GM23338 (cell line): Measurements from ENCODE around the gene SLC17A8.

Experiments used
- EZH2 ChIP-seq: fragments of 200-600 bp; sonication (generic); IDR thresholded peaks from one replicate; pipeline ENCODE4 v1.8.0; 2017; ENCODE audit warnings: antibody characterized with exemption, mild to moderate bottlenecking, low read depth; ENCODE audit not compliant: unreplicated experiment
- EZH2phosphoT487 ChIP-seq: fragments of 200-600 bp; sonication (generic); IDR thresholded peaks from one replicate; pipeline ENCODE4 v1.8.1; 2018; ENCODE audit warnings: antibody characterized with exemption; ENCODE audit not compliant: unreplicated experiment
- POLR2AphosphoS5 ChIP-seq: IDR thresholded peaks from 2 replicates; pipeline ENCODE4 v1.6.1; 2016; ENCODE audit warnings: antibody characterized with exemption, low read depth
- REST ChIP-seq: IDR thresholded peaks from one replicate; pipeline ENCODE4 v1.6.1; 2018; ENCODE audit warnings: antibody characterized with exemption; ENCODE audit not compliant: unreplicated experiment
- STAT1 ChIP-seq: IDR thresholded peaks from one replicate; pipeline ENCODE4 v1.6.1; 2016; ENCODE audit warnings: antibody characterized with exemption; ENCODE audit not compliant: unreplicated experiment
- ZNF114 ChIP-seq: fragments of 250-450 bp; sonication (Bioruptor Pico); IDR thresholded peaks from 2 replicates; pipeline ENCODE4 v1.5.0; 2020; ENCODE audit warnings: mild to moderate bottlenecking, moderate library complexity
- ZNF331 ChIP-seq: fragments of 250-450 bp; sonication (Bioruptor Pico); IDR thresholded peaks from 2 replicates; pipeline ENCODE4 v1.5.0; 2020; ENCODE audit warnings: low read depth, mild to moderate bottlenecking, moderate library complexity
- ZNF462 ChIP-seq: fragments of 250-450 bp; sonication (Bioruptor Pico); IDR thresholded peaks from 2 replicates; pipeline ENCODE4 v1.5.0; 2020; ENCODE audit warnings: mild to moderate bottlenecking, moderate library complexity
- TF ChIP-seq, protein P1 (sequence below), 2 experiments: fragments of 200-600 bp in 1 of 2; sonication (generic) in 1 of 2; conservative IDR thresholded peaks; 2 replicates each; pipeline versions ENCODE4 v1.5.1 to v1.6.1; 2016 to 2017; ENCODE audit warnings: antibody characterized with exemption in 2 of 2, low read depth in 2 of 2, mild to moderate bottlenecking in 2 of 2, moderate library complexity in 1 of 2
- TF ChIP-seq, protein P2 (sequence below): IDR thresholded peaks from 2 replicates; pipeline ENCODE4 v1.6.1; 2016; ENCODE audit warnings: antibody characterized with exemption

DNA sequence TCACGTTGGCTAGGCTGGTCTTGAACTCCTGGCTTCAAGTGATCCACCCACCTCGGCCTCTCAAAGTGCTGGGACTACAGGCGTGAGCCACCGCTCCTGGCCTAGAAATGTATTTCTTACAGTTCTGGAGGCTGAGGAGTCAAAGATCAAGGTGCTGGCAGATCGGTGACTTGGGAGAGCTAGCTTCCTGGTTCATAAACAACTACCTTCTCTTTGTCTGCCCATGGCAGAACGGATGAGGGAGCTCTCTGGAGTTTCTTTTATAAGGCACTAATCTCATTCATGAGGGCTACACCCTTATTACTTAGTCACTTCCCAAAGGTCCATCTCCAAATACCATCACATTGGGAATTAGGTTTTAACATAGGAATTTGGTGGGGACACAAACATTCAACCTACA lies 38.9 kb downstream of the SLC17A8 start:
- TF ChIP-seq REST: no peak
- TF ChIP-seq, protein P1, sequence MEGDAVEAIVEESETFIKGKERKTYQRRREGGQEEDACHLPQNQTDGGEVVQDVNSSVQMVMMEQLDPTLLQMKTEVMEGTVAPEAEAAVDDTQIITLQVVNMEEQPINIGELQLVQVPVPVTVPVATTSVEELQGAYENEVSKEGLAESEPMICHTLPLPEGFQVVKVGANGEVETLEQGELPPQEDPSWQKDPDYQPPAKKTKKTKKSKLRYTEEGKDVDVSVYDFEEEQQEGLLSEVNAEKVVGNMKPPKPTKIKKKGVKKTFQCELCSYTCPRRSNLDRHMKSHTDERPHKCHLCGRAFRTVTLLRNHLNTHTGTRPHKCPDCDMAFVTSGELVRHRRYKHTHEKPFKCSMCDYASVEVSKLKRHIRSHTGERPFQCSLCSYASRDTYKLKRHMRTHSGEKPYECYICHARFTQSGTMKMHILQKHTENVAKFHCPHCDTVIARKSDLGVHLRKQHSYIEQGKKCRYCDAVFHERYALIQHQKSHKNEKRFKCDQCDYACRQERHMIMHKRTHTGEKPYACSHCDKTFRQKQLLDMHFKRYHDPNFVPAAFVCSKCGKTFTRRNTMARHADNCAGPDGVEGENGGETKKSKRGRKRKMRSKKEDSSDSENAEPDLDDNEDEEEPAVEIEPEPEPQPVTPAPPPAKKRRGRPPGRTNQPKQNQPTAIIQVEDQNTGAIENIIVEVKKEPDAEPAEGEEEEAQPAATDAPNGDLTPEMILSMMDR (conservative IDR thresholded peaks at IDR 0.05; ENCODE audit: low read depth in 2 of 2): no peak
- no peak for TF ChIP-seq ZNF114
- TF ChIP-seq STAT1: no peak
- TF ChIP-seq EZH2phosphoT487: no peak
- no peak for TF ChIP-seq ZNF331 (CRISPR knock-in tag)
- TF ChIP-seq POLR2AphosphoS5: no peak
- TF ChIP-seq ZNF462 (CRISPR knock-in tag): no peak
- TF ChIP-seq EZH2: no peak
- TF ChIP-seq, protein P2, sequence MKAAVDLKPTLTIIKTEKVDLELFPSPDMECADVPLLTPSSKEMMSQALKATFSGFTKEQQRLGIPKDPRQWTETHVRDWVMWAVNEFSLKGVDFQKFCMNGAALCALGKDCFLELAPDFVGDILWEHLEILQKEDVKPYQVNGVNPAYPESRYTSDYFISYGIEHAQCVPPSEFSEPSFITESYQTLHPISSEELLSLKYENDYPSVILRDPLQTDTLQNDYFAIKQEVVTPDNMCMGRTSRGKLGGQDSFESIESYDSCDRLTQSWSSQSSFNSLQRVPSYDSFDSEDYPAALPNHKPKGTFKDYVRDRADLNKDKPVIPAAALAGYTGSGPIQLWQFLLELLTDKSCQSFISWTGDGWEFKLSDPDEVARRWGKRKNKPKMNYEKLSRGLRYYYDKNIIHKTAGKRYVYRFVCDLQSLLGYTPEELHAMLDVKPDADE: no peak
